PC-9 (cell line): Measurements from ENCODE around the gene ZNF479.

Source experiments
- CTCF ChIP-seq: fragments of 200-600 bp; sonication (generic); conservative IDR thresholded peaks from 2 replicates; pipeline ENCODE4 v1.6.1; 2017; ENCODE audit warnings: mixed run types, antibody characterized with exemption, mild to moderate bottlenecking, moderate library complexity
- EZH2 ChIP-seq: fragments of 200-600 bp; sonication (generic); IDR thresholded peaks from 2 replicates; pipeline ENCODE4 v1.8.0; 2017; ENCODE audit warnings: antibody characterized with exemption, low read depth

- no peak for TF ChIP-seq CTCF
- no peak for TF ChIP-seq EZH2
These were observed 33.2 kb upstream of the ZNF479 start for GRCh38 chr7:57165285-57165899.
